GM23338 (cell line): ENCODE data around the gene MRPL24.

Experiments used
- CREB1 ChIP-seq: fragments of 250-450 bp; sonication (Bioruptor Pico); IDR thresholded peaks from 2 replicates; pipeline ENCODE4 v1.5.0; 2020; ENCODE audit warnings: low read depth, mild to moderate bottlenecking, moderate library complexity
- EZH2 ChIP-seq: fragments of 200-600 bp; sonication (generic); IDR thresholded peaks from one replicate; pipeline ENCODE4 v1.8.0; 2017; ENCODE audit warnings: antibody characterized with exemption, mild to moderate bottlenecking, low read depth; ENCODE audit not compliant: unreplicated experiment
- EZH2phosphoT487 ChIP-seq: fragments of 200-600 bp; sonication (generic); IDR thresholded peaks from one replicate; pipeline ENCODE4 v1.8.1; 2018; ENCODE audit warnings: antibody characterized with exemption; ENCODE audit not compliant: unreplicated experiment
- JUNB ChIP-seq: IDR thresholded peaks from one replicate; pipeline ENCODE4 v1.6.1; 2016; ENCODE audit warnings: antibody characterized with exemption; ENCODE audit not compliant: unreplicated experiment
- NANOG ChIP-seq: IDR thresholded peaks from 2 replicates; pipeline ENCODE4 v1.6.1; 2016; ENCODE audit warnings: antibody characterized with exemption, borderline replicate concordance
- POLR2AphosphoS5 ChIP-seq: IDR thresholded peaks from 2 replicates; pipeline ENCODE4 v1.6.1; 2016; ENCODE audit warnings: antibody characterized with exemption, low read depth
- STAT1 ChIP-seq: IDR thresholded peaks from one replicate; pipeline ENCODE4 v1.6.1; 2016; ENCODE audit warnings: antibody characterized with exemption; ENCODE audit not compliant: unreplicated experiment
- ZNF114 ChIP-seq: fragments of 250-450 bp; sonication (Bioruptor Pico); IDR thresholded peaks from 2 replicates; pipeline ENCODE4 v1.5.0; 2020; ENCODE audit warnings: mild to moderate bottlenecking, moderate library complexity
- ZNF331 ChIP-seq: fragments of 250-450 bp; sonication (Bioruptor Pico); IDR thresholded peaks from 2 replicates; pipeline ENCODE4 v1.5.0; 2020; ENCODE audit warnings: low read depth, mild to moderate bottlenecking, moderate library complexity
- TF ChIP-seq, protein P1 (sequence below): IDR thresholded peaks from one replicate; pipeline ENCODE4 v1.6.1; 2018; ENCODE audit warnings: antibody characterized with exemption; ENCODE audit not compliant: unreplicated experiment
- TF ChIP-seq, protein P2 (sequence below), 2 experiments: fragments of 200-600 bp in 1 of 2; sonication (generic) in 1 of 2; conservative IDR thresholded peaks; 2 replicates each; pipeline versions ENCODE4 v1.5.1 to v1.6.1; 2016 to 2017; ENCODE audit warnings: antibody characterized with exemption in 2 of 2, low read depth in 2 of 2, mild to moderate bottlenecking in 2 of 2, moderate library complexity in 1 of 2
- TF ChIP-seq, protein P3 (sequence below): IDR thresholded peaks from 2 replicates; pipeline ENCODE4 v1.6.1; 2016; ENCODE audit warnings: antibody characterized with exemption
- TF ChIP-seq, protein P4 (sequence below): fragments of 250-450 bp; sonication (Bioruptor Pico); IDR thresholded peaks from 2 replicates; pipeline ENCODE4 v1.5.0; 2020; ENCODE audit warnings: mild to moderate bottlenecking, moderate library complexity

DNA sequence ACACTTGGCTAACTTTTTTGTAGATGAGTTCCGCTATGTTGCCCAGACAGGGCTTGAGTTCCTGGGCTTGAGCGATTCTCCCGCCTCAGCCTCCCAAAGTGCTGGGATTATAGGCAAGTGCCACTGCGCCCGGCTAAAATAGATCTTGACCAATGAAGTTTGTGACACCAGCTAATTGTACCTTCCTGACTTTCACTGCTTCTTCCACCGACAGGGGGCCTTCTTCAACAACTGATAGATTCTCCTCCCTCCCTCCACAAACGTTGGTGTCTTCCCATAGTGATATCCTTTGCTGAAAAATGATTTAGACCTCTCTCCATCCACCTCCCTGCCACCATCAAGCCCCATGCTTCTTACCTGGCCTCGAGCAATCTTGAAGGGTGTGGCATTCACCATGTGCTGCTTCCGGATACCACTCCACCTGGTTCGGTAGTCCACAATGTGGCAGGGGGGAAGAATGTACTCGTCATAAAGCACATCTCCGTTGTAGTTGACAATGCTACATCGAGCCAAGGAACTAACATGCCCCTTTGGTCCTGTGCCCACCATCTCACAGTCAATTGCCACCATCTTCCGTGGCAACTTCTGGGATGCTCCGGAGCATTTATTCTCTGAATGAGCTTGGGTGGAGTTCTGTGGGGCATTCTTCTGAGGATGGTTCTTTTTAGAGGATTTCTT is 14.2 kb downstream of the MRPL24 start:
- TF ChIP-seq POLR2AphosphoS5 (no peak), EZH2 (no peak), NANOG (no peak), JUNB (no peak), EZH2phosphoT487 (no peak), ZNF114 (CRISPR knock-in tag) (no peak), CREB1 (CRISPR knock-in tag) (no peak), ZNF331 (CRISPR knock-in tag) (no peak), STAT1 (no peak)
- TF ChIP-seq, protein P1, sequence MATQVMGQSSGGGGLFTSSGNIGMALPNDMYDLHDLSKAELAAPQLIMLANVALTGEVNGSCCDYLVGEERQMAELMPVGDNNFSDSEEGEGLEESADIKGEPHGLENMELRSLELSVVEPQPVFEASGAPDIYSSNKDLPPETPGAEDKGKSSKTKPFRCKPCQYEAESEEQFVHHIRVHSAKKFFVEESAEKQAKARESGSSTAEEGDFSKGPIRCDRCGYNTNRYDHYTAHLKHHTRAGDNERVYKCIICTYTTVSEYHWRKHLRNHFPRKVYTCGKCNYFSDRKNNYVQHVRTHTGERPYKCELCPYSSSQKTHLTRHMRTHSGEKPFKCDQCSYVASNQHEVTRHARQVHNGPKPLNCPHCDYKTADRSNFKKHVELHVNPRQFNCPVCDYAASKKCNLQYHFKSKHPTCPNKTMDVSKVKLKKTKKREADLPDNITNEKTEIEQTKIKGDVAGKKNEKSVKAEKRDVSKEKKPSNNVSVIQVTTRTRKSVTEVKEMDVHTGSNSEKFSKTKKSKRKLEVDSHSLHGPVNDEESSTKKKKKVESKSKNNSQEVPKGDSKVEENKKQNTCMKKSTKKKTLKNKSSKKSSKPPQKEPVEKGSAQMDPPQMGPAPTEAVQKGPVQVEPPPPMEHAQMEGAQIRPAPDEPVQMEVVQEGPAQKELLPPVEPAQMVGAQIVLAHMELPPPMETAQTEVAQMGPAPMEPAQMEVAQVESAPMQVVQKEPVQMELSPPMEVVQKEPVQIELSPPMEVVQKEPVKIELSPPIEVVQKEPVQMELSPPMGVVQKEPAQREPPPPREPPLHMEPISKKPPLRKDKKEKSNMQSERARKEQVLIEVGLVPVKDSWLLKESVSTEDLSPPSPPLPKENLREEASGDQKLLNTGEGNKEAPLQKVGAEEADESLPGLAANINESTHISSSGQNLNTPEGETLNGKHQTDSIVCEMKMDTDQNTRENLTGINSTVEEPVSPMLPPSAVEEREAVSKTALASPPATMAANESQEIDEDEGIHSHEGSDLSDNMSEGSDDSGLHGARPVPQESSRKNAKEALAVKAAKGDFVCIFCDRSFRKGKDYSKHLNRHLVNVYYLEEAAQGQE: no peak
- TF ChIP-seq, protein P2, sequence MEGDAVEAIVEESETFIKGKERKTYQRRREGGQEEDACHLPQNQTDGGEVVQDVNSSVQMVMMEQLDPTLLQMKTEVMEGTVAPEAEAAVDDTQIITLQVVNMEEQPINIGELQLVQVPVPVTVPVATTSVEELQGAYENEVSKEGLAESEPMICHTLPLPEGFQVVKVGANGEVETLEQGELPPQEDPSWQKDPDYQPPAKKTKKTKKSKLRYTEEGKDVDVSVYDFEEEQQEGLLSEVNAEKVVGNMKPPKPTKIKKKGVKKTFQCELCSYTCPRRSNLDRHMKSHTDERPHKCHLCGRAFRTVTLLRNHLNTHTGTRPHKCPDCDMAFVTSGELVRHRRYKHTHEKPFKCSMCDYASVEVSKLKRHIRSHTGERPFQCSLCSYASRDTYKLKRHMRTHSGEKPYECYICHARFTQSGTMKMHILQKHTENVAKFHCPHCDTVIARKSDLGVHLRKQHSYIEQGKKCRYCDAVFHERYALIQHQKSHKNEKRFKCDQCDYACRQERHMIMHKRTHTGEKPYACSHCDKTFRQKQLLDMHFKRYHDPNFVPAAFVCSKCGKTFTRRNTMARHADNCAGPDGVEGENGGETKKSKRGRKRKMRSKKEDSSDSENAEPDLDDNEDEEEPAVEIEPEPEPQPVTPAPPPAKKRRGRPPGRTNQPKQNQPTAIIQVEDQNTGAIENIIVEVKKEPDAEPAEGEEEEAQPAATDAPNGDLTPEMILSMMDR (conservative IDR thresholded peaks at IDR 0.05; ENCODE audit: low read depth in 2 of 2): peak; percentile 70 to 81
- TF ChIP-seq, protein P3, sequence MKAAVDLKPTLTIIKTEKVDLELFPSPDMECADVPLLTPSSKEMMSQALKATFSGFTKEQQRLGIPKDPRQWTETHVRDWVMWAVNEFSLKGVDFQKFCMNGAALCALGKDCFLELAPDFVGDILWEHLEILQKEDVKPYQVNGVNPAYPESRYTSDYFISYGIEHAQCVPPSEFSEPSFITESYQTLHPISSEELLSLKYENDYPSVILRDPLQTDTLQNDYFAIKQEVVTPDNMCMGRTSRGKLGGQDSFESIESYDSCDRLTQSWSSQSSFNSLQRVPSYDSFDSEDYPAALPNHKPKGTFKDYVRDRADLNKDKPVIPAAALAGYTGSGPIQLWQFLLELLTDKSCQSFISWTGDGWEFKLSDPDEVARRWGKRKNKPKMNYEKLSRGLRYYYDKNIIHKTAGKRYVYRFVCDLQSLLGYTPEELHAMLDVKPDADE: no peak
- TF ChIP-seq, protein P4, sequence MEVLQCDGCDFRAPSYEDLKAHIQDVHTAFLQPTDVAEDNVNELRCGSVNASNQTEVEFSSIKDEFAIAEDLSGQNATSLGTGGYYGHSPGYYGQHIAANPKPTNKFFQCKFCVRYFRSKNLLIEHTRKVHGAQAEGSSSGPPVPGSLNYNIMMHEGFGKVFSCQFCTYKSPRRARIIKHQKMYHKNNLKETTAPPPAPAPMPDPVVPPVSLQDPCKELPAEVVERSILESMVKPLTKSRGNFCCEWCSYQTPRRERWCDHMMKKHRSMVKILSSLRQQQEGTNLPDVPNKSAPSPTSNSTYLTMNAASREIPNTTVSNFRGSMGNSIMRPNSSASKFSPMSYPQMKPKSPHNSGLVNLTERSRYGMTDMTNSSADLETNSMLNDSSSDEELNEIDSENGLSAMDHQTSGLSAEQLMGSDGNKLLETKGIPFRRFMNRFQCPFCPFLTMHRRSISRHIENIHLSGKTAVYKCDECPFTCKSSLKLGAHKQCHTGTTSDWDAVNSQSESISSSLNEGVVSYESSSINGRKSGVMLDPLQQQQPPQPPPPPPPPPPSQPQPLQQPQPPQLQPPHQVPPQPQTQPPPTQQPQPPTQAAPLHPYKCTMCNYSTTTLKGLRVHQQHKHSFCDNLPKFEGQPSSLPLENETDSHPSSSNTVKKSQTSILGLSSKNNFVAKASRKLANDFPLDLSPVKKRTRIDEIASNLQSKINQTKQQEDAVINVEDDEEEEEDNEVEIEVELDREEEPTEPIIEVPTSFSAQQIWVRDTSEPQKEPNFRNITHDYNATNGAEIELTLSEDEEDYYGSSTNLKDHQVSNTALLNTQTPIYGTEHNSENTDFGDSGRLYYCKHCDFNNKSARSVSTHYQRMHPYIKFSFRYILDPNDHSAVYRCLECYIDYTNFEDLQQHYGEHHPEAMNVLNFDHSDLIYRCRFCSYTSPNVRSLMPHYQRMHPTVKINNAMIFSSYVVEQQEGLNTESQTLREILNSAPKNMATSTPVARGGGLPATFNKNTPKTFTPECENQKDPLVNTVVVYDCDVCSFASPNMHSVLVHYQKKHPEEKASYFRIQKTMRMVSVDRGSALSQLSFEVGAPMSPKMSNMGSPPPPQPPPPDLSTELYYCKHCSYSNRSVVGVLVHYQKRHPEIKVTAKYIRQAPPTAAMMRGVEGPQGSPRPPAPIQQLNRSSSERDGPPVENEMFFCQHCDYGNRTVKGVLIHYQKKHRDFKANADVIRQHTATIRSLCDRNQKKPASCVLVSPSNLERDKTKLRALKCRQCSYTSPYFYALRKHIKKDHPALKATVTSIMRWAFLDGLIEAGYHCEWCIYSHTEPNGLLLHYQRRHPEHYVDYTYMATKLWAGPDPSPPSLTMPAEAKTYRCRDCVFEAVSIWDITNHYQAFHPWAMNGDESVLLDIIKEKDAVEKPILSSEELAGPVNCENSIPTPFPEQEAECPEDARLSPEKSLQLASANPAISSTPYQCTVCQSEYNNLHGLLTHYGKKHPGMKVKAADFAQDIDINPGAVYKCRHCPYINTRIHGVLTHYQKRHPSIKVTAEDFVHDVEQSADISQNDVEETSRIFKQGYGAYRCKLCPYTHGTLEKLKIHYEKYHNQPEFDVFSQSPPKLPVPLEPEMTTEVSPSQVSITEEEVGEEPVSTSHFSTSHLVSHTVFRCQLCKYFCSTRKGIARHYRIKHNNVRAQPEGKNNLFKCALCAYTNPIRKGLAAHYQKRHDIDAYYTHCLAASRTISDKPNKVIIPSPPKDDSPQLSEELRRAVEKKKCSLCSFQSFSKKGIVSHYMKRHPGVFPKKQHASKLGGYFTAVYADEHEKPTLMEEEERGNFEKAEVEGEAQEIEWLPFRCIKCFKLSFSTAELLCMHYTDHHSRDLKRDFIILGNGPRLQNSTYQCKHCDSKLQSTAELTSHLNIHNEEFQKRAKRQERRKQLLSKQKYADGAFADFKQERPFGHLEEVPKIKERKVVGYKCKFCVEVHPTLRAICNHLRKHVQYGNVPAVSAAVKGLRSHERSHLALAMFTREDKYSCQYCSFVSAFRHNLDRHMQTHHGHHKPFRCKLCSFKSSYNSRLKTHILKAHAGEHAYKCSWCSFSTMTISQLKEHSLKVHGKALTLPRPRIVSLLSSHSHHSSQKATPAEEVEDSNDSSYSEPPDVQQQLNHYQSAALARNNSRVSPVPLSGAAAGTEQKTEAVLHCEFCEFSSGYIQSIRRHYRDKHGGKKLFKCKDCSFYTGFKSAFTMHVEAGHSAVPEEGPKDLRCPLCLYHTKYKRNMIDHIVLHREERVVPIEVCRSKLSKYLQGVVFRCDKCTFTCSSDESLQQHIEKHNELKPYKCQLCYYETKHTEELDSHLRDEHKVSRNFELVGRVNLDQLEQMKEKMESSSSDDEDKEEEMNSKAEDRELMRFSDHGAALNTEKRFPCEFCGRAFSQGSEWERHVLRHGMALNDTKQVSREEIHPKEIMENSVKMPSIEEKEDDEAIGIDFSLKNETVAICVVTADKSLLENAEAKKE (CRISPR knock-in tag): no peak
